Activated CD4-positive, CD25-positive, alpha-beta regulatory T cell (primary cell): ENCODE measurements around the gene ZNF579.
"Not testable (repeated sequence)": the region's sequence is repeated elsewhere in the genome, so short reads cannot be mapped to it uniquely, and the experiment has no call there.

Source experiments
- DNase-seq, 4 experiments: peaks; one replicate each; lab custom pipeline; 2025; lab: John Stamatoyannopoulos, UW

ZNF579 gene

GRCh38 chr19:55539090-55539984 lies 41.3 kb downstream of the ZNF579 start:
- DNase-seq: no peak

- DNase-seq: no peak
Measured at GRCh38 chr19:55538132-55538531, 42.5 kb downstream of the ZNF579 start.

GRCh38 chr19:55537741-55538111 lies 42.9 kb downstream of the ZNF579 start:
- DNase-seq: no peak

GRCh38 chr19:55536951-55537740 lies 43.5 kb downstream of the ZNF579 start, which contains the start of gene SBK2:
SBK2 (minus strand) TSS chr19:55537133; CDS start chr19:55536294, 839 bp downstream.
- DNase-seq: no peak

GRCh38 chr19:55536366-55536765 lies 44.3 kb downstream of the ZNF579 start:
- DNase-seq: no peak

- DNase-seq: no peak
Measured at GRCh38 chr19:55535965-55536350, 44.7 kb downstream of the ZNF579 start.

- DNase-seq: no peak
Measured at GRCh38 chr19:55535173-55535964, 45.3 kb downstream of the ZNF579 start.

GRCh38 chr19:55534280-55534679 lies 46.4 kb downstream of the ZNF579 start:
- not testable (repeated sequence) for DNase-seq

- DNase-seq: no peak
Measured at GRCh38 chr19:55530996-55531395, 49.7 kb downstream of the ZNF579 start.

- DNase-seq: no peak
Measured at GRCh38 chr19:55529636-55530234, 50.9 kb downstream of the ZNF579 start.

GRCh38 chr19:55528030-55528803 lies 52.4 kb downstream of the ZNF579 start:
- DNase-seq: no peak

- DNase-seq: no peak
Measured at GRCh38 chr19:55527197-55528029, 53.2 kb downstream of the ZNF579 start.
